Measurements from ENCODE around the gene RYR1.

The RYR1 gene

DNA sequence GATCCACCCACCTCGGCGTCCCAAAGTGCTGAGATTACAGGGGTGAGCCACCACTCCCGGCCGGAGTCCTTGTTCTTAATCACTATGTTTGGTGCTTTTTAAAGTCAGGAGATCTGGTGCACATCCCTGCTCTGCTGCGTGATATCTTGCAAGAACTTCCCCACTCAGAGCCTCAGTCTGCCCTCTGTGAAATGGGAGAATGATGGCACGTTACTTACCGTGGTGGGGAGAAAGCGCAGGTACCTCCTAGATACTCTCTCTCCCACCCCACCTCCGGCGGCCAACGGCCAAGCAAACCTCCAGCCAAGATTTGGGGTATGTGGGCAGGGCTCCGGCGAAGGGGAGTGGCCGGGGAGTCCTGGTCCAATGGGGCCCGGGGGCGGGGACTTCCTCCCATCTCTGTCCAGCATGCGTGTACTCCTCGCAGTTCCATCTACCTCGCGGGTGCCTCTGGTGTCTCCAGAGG lies at the start of gene RYR1:
Gene RYR1 (plus strand): TSS at position 424 of the 466 bp plus-strand sequence. CDS start 139 bp downstream, outside the sequence.
- no peak for FAIRE-seq
- peak; percentile 48 for DNase-seq (ENCODE audit: extremely low spot score, insufficient read length, low read depth)

DNA sequence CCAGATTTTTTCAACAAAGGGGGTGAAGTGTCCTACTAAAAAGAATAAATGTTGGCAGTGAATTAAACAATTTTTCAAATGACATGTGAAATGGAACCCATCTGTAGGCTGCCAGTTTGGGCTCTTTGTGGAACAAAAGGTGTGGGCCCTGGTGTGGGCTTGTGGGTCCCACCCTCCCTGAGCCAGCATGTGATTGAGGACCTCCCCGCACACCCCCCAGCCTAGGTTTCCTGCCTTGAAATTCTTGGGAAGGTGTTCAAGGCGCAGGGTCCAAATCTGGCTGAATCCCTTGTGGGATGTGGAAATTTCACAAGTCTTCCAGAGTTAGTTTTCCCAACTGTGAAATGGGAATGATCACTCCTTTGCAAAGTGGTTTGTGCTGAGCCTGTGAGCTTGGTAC lies 49.7 kb upstream of the RYR1 start:
- FAIRE-seq = no peak

DNA sequence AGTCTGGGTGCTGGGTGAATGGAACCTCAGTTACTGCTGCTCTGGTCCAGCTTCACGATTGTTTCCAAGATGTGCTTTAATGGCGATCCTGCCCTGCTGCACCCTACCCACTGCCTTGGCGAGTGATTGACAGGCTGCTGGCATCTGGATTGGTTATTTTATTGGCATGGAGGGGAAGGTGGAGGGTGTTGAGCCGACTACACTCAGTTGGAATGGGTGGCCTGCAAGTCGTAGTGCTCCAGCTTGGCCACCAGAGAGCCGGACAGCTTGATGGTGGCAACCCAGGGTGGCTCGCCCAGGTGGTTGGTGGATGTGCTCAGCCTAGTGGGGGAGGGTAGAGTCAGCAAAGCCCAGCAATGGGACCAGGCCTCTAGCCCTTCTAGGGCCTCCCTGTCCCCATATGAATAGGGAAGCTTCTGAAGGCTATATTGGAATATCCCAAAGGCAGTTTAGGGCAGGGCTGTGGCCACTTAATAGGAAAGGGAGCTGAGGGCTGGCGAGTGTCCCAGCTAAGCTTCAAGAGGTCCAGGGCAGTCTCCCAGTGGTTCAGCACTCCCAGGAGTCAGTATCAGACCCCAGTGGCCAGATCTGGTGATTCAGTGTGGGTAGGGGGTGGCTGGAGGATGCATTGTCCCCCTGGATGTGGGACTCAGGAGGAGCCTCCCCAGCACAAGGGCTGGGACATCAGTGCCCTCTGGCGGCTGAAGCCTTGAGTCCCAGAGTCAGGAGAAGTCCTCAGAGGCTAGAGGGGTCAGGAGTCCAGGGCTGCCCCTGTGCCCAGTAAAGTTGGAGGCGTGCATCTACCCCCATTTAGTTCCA lies 49.1 kb upstream of the RYR1 start:
- FAIRE-seq (no peak), DNase-seq (ENCODE audit: extremely low spot score, insufficient read length, low read depth) (no peak)

More for the DNA sequence above, 49.7 kb upstream of the RYR1 start:
- no peak for DNase-seq (ENCODE audit: extremely low spot score, insufficient read length, low read depth)

DNA sequence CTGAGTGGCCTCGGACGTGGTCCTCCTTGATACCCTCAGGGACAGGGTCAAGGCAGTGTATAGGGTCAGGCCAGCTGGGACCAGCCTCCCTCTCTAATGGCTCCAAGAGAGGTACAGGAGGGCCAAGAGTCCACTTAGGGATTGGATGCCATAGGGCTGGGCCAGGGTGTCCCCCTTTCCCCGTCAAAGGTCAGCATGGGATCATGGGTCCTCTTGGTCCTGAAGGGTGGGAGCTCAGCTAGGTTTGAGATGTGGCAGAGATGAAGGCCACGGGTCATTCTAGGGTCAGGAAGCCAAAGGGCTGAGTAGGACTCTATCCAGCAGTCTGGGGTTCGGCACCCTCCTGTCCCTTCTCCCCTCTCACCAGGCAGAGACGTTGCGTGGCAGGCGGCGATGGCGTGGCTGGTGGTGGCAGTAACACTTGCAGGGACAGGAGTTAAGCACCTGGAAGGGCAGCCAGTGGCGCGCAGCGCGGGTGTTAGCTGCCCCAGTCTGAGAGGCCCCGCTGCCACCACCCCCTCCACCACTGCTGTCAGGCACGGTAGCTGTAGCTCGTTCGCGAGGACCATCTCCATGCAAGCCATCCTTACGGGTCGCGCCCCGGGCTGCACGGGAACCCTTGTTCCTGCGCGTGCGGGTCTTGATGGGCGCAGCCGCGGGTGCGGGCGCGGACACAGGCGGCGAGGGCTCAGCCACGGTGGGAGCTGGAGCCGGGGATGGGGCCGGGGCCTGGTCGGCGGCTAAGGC lies 48.3 kb upstream of the RYR1 start:
- DNase-seq (ENCODE audit: extremely low spot score, insufficient read length, low read depth) = no peak
- FAIRE-seq = no peak

DNA sequence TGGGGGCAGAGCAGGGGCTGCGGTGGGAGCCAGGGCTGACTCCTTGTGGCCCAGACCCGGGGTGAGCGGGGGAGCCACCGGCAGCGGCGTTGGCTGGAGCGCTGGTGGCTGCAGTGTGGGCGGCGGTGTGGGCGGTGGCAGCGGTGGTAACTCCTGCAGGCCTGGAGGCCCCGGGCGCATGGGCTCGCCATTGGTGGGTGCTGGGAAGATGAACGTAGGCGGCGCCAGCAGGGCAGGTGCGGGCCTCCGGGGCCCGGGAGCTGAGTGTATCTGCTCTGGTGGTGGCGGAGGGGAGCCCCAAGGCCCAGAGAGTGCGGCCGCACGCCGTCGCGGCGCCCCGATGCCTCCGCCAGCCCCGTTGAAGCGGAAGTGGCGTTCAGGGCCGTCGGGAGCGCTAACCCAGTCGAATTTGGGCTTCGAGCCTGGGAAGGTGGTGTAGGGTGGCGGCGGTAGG lies 47.7 kb upstream of the RYR1 start:
- no peak for FAIRE-seq
- no peak for DNase-seq (ENCODE audit: extremely low spot score, insufficient read length, low read depth)

DNA sequence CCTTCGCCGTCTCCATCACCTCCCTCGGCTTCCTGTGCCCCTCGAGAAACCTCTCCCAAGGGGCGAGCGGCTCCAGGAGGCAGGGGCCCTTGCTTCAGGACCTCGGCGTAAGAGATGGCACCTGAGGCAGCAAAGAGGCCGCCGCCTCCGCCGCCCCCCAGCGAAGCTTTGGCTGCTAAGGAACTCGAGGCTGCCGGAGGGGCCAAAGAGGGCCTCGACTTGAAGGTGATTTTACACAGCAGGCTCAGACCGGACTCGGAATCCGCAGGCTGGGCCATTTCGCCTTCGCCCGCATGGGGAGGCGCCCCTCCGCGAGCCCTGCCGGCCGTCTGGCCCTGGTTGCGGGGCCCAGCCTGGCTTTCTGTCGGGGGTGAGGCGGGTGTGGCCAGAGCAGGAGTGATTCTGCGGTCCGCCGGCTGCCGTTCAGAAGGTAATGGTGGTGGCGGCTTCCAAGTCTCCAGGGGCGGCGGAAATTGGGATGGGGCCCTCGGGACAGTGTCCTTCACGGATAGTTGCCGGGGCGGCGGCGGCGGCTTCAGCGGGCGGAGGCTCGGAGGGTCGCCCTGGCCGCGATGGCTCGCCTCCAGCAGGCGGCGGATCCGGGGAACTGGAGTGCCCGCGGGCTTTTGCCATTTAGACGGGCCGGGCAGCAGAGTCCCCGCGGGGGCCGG lies 47.1 kb upstream of the RYR1 start:
- DNase-seq (ENCODE audit: extremely low spot score, insufficient read length, low read depth) = no peak
- no peak for FAIRE-seq

DNA sequence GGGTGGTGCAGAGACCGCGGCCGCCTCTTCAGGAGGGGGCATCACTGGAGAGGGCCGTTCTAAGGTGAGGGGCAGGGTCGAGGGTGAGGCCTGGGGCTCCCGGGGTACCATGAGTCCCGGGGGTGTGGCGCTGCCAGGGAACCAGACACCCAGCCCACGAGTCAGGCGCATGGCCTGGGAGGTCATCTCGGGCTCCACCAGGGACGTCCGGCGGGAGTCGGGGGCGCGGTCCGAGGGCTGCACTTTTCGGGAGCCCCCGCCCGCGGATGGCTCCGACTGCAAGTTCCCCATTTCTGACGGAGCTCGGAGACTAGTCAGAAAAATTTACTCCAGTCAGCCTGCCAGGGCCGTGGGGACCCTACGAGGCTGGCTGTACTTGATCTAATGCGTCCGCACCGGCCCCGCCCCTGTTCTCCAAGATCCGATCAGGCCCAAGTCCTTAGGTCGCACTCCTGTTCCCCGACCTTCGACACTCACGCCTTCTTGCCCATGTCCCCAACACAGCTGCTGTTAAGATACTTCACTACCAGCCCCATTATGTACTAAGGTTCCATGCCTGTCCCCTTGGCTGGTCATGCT lies 46.4 kb upstream of the RYR1 start:
- FAIRE-seq = peak; percentile 53
- DNase-seq (ENCODE audit: extremely low spot score, insufficient read length, low read depth) = no peak

DNA sequence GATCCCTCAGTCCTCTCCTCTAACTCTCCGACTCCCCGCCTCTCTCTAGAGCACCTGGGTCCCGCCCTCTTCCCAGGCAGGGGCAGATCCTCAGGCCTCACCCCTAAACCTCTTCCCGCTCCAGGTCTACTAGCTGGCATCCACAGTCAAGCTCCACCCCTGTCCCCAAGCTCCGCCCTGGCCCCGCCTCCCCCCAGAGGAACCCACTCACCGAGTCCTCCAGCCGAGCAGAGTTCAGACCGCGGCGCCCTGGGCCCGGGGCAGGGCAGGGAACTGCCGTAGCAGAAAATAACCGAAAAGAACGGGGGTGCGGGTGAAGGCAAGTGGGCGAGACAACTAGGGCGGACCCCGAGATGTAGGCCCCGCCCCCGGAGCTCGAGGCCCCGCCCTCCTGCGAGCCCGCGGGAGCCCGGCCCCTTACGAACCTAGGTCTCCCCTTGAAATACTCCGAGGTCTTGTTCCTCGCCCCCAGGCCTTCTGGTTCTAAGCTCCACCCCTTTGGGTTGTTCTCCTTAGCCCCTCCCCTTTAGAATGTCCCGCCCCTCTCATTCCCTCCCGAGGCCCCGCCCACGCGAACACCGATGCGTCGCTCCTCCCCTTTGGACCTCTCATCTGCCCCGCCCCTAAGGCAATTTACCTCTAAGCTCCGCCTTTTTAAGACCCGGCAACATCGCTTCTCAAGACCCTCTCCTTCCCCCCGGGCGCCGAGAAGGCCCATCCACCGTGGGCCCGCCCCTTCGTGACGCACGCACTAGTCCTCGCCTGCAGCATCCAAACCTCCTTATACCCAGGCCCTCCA lies 45.7 kb upstream of the RYR1 start, which contains the start of gene GGN:
Gene GGN (minus strand): TSS at position 485 of the 799 bp plus-strand sequence. CDS start 773 bp downstream, outside the sequence.
- DNase-seq (ENCODE audit: extremely low spot score, insufficient read length, low read depth) (peak; percentile 74), FAIRE-seq (peak; percentile 76)

DNA sequence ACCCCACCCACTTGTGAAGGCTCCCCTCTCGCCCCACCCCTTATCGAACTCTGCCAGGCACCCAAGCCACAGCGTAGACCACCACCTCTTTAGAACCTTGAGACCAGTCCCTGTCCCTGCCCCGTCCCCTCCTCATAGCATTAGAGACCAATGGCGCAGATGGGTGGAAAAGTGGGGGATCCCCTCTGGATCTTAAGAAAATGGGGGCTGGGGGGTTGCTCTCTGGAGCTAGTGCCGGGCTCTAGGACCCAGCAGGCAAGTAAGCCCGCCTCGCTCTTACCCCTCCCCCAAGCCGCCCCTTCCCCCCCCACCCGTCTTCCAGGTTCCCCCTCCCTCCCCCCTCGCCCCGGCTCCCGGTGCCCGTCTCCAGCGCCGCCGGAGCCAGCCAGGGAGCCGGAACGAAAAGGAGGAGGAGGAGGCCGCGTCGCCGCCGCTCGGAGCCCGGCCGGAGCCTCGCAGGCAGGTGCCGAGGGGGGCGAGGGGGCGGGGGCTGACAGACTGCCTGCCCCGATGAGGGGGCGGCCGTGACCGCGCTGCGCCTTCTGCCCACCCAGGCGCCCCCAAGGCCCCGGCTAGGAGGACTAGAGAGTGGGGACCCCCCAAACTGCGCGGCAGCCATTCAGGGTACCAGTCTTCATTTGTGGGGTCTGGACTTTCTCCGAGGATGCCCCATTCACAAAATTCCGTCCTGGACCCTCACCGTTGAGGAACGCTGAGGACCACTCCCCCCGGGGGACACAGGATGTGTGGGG lies 45.0 kb upstream of the RYR1 start, which contains the start of gene SPRED3:
Gene SPRED3 (plus strand): TSS at position 349 of the 752 bp plus-strand sequence. CDS start 1,606 bp downstream, outside the sequence.
- DNase-seq (ENCODE audit: extremely low spot score, insufficient read length, low read depth) (no peak), FAIRE-seq (no peak)

DNA sequence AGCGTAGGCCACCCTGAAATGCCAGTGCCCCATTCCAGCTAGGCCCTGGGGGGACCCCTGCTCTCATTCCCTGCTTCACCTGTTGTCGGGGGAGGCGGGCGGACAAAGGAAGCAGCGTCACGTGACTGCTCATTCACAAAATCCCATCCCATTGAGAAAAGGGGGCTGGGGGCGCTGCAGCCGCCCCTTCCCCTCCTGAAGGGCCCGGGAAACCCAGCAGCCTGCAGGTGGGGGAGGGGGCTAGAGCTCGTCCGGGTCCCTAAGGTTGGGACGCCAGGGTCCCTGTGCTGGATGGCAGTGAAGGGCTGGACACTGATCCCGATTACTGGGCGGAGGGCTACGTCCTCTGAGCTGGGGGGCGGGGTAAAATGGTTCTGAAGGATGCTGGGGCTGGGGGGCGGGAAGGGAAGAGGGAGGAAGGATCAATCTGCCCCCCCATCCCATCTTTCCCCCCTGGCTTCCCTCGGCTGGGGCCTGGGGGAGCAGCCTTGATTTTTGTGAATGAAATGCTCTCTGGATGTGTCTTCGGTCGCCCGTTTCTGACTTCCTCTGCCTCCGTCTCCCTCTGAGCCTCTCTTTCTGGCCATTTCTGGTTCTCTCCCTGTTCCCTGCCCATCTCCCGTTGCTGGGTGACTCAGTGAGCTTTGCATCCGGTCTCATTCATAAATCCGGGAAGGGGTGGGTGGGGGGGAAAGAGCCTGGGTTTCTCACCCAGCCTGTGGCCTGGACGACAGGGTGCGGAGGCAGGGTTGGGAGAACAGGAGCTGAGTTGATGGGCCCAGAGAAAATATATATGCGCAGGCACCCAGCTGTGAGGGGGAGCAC lies 44.2 kb upstream of the RYR1 start:
- no peak for DNase-seq (ENCODE audit: extremely low spot score, insufficient read length, low read depth)

DNA sequence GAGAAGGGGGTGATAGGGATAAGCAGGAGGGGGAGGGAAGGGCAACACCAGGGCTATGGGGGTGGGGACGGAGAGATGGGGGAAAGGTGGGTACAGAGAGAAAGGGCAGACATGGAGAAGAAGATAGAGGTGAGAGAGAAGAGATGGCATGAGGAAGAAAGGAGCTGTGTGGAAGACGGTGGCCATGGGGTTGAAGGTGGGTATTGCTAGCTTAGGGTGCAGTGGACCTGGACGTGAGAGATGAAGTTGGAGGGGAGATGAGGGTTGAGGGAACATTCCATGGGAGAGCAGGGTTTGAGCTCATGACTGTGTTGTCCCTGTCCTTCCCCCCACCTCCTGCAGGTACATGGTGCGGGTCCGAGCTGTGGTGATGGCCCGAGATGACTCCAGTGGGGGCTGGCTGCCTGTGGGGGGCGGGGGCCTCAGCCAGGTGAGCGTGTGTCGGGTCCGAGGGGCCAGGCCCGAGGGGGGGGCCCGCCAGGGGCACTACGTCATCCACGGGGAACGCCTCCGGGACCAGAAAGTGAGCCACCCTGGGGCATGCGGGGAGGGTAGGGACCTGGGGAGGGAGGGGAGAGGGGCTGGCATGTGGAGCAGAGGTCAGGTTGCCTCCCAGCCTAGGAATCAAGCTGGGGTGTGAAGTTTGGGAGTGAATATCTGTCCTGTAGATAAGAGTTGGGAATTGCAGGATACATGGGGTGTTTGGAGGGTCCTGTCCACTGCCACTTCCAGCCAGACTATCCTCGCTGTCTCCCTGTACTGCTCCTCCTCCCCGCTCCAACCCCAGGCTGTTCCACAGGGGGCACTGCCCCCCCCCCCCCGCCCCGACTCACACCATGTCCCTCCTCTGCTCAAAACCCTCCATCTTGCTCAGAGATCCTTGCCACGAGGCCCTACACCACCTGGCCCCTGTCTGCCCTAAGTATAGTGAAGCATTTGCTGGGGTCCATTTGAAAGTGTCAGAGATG lies 43.2 kb upstream of the RYR1 start:
- DNase-seq (ENCODE audit: extremely low spot score, insufficient read length, low read depth) = no peak
- no peak for FAIRE-seq

More for the DNA sequence above, 44.2 kb upstream of the RYR1 start:
- FAIRE-seq = no peak

DNA sequence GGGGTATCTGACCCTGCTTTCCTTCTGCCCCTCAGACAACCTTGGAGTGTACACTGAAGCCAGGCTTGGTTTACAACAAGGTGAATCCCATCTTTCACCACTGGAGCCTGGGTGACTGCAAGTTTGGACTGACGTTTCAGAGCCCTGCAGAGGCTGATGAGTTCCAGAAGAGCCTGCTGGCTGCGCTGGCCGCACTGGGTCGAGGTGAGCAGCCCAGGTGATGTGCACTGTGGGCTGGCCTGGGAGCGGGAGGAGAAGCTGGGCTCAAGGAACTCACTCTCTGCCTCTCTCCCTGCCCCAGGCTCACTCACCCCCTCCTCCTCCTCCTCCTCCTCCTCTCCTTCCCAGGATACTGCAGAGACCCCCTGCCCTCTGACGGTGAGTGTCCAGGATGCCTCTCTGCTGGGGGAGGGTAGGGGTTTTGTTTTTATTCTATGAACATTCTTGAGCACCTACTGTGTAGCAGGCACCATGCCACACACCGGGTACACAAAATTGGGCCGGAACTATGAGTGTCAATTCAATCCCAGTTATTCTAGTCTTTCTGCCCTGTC lies 41.5 kb upstream of the RYR1 start:
- no peak for FAIRE-seq
- DNase-seq (ENCODE audit: extremely low spot score, insufficient read length, low read depth) = no peak

DNA sequence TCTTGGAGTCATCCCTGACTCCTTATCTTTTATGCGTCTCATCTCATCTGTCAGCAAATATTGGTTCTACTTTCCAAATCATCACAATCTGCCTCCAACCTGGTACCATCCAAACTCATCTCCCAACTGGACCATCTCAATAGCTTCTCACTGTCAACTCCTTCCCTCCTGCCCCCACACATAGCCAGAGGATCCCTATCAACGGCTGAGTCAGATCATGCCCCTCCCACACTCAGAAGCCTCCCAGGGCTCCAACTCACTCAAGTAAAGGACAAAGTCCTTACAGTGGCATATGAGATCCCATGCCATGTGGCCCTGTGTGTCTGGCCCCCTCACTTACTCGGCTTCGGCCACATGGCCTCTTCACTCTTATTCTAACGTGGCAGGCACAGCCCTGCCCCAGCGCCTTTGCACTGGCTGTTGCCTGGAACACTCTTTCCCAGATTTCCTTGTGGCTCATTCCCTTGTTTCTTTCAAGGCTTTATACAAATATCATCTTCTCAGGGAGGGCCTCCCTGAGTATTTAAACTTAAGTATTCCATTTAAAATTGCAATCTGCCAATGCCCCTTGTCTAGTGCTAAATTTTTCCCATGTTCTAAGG lies 40.7 kb upstream of the RYR1 start:
- DNase-seq (ENCODE audit: extremely low spot score, insufficient read length, low read depth) (no peak), FAIRE-seq (no peak)

DNA sequence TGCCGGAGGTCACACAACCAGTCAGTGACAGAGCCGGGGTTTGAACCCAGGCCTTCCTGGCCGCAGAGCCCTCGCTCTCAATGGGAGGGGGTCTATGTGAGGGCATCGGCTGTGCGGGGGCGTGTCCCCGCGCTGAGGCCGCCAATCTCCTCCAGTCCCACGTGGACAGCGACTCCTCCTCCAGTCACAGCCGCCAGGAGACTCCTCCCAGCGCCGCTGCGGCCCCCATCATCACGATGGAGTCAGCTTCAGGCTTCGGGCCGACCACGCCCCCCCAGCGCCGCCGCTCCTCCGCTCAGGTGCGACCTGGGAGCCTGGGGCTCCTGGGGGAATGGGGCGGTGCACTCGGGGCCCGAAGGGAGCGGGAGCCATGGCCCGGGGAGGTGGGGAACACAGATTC lies 39.0 kb upstream of the RYR1 start:
- FAIRE-seq (no peak), DNase-seq (ENCODE audit: extremely low spot score, insufficient read length, low read depth) (no peak)

DNA sequence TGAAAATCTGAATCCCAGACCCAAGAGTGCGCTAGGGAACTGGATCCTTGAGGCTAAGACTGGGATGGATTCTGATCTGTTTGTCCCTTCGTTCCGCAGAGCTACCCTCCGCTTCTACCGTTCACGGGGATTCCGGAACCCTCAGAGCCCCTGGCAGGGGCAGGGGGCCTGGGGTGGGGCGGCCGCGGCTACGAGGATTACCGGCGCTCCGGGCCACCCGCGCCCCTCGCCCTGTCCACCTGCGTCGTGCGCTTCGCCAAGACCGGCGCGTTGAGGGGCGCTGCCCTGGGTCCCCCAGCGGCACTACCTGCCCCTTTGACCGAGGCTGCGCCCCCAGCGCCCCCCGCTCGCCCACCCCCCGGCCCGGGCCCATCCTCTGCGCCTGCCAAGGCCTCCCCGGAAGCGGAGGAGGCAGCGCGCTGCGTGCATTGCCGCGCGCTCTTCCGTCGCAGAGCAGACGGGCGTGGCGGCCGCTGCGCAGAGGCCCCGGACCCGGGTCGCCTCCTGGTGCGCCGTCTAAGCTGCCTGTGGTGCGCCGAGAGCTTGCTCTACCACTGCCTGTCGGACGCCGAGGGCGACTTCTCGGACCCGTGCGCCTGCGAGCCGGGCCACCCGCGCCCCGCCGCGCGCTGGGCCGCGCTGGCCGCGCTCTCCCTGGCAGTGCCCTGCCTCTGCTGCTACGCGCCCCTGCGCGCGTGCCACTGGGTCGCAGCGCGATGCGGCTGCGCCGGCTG lies 37.9 kb upstream of the RYR1 start:
- DNase-seq (ENCODE audit: extremely low spot score, insufficient read length, low read depth) (no peak), FAIRE-seq (no peak)
